HG03354 (cell line): ENCODE results near the gene NOTCH2.
"Not testable (repeated sequence)": the region's sequence is repeated elsewhere in the genome, so short reads cannot be mapped to it uniquely, and the experiment has no call there.

ENCODE experiments used
- ATAC-seq: cut with Tn5 transposase; IDR thresholded peaks from one replicate; pipeline ENCODE4 v1.9.1; 2021; ENCODE audit warnings: mild to moderate bottlenecking; ENCODE audit not compliant: unreplicated experiment, poor library complexity, severe bottlenecking

The NOTCH2 gene

DNA sequence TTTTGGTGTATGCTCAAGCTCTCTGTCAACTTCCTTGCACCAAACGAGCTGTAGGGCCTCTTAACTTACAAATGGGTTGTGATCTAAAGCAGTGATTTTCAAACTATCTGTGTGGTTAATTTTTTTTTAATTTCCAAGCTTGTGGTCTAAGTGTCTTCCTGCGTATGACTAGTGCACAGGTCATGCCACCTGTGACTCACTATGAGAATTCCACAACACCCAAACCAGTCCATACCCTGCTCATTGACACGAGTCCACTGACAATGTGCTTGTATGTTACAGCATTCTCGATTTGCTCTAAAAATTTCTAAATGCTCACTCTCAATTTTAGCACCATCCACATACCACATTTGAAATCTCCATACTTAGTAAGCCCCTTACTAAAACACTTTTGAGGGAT is 18.5 kb upstream of the NOTCH2 start:
- ATAC-seq, result not testable (repeated sequence)

- ATAC-seq, result not testable (repeated sequence)
These were observed 405 bp upstream of the NOTCH2 start for GRCh38 chr1:120069920-120070214.

DNA sequence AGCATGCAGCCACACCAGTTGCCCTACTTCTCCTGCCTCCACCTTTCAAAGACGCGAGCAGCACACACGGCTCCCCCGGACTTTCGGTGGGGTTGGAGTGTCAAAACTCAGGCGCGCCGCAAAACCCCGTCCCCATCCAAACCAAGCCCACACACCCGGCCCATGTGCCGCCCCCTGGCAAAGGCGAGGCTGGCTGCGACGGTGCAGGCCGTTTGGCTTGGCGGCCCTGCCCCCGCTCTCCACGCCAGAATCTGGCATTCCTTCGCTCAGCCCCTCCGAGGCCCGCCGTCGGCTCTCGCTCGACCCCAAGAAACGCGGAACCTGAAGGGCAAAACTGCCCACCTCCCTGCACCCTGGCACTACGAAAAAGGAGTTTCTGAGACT is 787 bp downstream of the NOTCH2 start:
- ATAC-seq, result not testable (repeated sequence)

DNA sequence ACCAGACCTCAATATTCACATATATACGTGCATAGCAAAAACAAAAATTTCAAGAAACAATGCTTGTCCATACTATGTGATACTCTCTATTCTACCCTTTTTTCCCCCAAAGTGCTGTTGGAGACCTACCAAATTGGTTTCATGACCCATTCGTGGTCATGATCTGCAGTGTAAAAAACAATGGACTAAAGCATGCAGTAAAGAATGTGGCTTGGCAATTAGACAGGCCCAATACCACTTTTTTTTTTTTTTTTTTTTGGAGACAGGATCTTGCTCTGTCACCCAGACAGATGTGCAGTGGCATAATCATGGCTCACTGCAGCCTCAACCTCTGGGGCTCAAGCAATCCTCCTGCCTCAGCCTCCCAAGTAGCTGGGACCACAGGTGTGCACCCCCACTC is 21.3 kb downstream of the NOTCH2 start:
- not testable (repeated sequence) for ATAC-seq

DNA sequence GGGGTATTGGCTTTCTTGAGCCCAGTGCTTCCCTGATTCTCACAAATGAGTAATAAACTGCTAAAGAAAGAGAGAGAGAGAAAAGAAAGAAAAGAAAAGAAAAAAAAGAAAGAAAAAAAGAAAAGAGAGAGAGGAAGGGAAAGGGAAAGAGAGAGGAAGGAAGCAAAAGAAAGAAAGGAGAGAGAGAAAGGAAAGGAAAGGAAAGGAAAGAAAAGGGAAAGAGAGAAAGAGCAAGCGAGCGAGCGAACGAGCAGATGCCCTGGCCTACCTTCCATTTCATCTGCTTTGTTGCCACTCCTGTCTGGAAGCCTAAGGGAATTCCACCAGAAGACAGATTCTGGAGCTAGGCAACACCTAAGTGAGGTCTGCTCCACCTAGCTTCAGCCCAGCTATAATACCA is 27.7 kb downstream of the NOTCH2 start:
- ATAC-seq, result not testable (repeated sequence)

GRCh38 chr1:120032253-120032652 is 37.2 kb downstream of the NOTCH2 start:
- ATAC-seq, result not testable (repeated sequence)

DNA sequence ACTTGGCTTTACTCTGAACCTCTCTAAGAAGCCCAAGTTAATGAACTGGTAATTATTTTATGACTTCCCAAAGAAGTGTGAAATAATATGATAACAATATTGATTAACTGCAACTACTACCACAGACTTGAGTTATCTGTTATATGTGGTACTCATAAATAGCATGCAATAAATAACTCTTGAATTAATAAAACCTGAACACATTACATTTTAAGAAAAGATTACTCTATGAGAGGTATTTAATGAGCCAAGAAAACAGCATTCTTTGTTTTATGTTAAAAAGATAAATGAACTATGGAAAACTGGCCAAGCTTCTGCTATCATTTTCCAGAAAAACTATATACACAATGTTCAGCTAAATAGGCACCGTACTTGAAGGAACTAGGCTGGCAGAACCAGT is 45.7 kb downstream of the NOTCH2 start:
- not testable (repeated sequence) for ATAC-seq

GRCh38 chr1:120014978-120015377 is 54.5 kb downstream of the NOTCH2 start:
- ATAC-seq, result not testable (repeated sequence)

GRCh38 chr1:120008320-120008719 is 61.1 kb downstream of the NOTCH2 start:
- not testable (repeated sequence) for ATAC-seq

- ATAC-seq, result not testable (repeated sequence)
These were observed 61.6 kb downstream of the NOTCH2 start for GRCh38 chr1:120007850-120008249.

- not testable (repeated sequence) for ATAC-seq
These were observed 68.4 kb downstream of the NOTCH2 start for GRCh38 chr1:120001035-120001434.

- not testable (repeated sequence) for ATAC-seq
These were observed 72.6 kb downstream of the NOTCH2 start for GRCh38 chr1:119996731-119997312.

GRCh38 chr1:119995975-119996374 is 73.5 kb downstream of the NOTCH2 start:
- ATAC-seq, result not testable (repeated sequence)

- peak; percentile 49 for ATAC-seq
These were observed 81.0 kb downstream of the NOTCH2 start for GRCh38 chr1:119988306-119989062.

- peak; percentile 61 for ATAC-seq
These were observed 81.8 kb downstream of the NOTCH2 start for GRCh38 chr1:119987686-119988085.

DNA sequence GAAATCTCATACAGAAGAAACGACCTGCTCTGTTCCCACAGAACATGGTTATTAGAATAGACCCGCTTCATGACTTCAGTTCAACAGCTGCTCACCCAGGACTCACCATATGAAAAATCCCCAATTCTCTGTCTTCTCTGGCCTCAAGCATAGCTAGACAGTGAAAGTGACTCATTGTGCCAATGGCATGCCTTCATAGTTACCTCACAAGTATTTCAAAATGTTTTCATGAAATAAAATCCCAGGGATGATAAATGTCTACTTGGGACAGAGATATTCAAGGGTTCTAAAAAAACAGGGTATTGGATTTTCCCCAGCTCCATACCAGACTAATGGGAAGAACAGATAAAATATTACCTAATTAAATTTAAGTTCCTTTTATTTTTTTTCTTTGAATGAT is 82.3 kb downstream of the NOTCH2 start:
- no peak for ATAC-seq

DNA sequence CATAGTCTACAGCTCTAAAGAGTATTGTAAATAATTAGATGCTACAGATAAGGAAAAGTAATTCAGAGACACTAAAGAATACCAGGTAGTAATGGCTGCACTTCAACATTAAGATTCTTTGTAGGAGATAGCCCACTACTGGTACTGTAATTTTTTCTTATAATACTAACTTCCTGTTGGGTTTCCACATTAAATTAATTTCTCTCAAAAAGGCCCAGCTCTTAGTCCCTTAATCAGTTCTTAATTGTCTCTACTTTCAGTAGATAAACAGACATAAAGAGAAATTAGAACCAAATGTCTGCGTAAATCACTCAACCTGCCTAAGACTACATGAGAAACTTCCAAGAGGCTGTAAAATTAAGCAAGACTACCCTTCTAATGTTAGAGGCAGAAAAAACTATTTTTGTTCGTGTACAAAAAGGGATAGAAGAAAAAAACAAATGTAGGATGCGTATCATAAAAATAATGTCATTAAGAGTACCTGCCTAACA is 83.4 kb downstream of the NOTCH2 start:
- no peak for ATAC-seq

GRCh38 chr1:119984771-119985170 is 84.7 kb downstream of the NOTCH2 start:
- no peak for ATAC-seq

- ATAC-seq, result no peak
These were observed 87.3 kb downstream of the NOTCH2 start for GRCh38 chr1:119981986-119982815.

GRCh38 chr1:119981496-119981895 is 88.0 kb downstream of the NOTCH2 start:
- no peak for ATAC-seq
